GM21390 (cell line): ENCODE measurements around the gene TAS2R30.

ENCODE experiments used
- ATAC-seq: cut with Tn5 transposase; IDR thresholded peaks from one replicate; pipeline ENCODE4 v1.9.1; 2021; ENCODE audit not compliant: unreplicated experiment

The TAS2R30 gene

GRCh38 chr12:11134305-11134704, at the start of gene TAS2R30:
Gene TAS2R30 (minus strand): TSS chr12:11134644. CDS start chr12:11134244, 400 bp downstream.
- no peak for ATAC-seq

GRCh38 chr12:11183011-11183410, 48.6 kb upstream of the TAS2R30 start:
- ATAC-seq = no peak

- ATAC-seq = no peak
These were observed 48.1 kb upstream of the TAS2R30 start for GRCh38 chr12:11182529-11182928.

- no peak for ATAC-seq
These were observed 43.8 kb upstream of the TAS2R30 start for GRCh38 chr12:11178250-11178649.

- no peak for ATAC-seq
These were observed 39.6 kb upstream of the TAS2R30 start for GRCh38 chr12:11174022-11174421.

GRCh38 chr12:11171969-11172675, 37.7 kb upstream of the TAS2R30 start:
- no peak for ATAC-seq

- peak; percentile 97 for ATAC-seq
These were observed 36.9 kb upstream of the TAS2R30 start, which contains the start of gene SMIM10L1 for GRCh38 chr12:11171145-11171968. Gene SMIM10L1 (plus strand): TSS chr12:11171194. CDS start chr12:11171357, 163 bp downstream.

- no peak for ATAC-seq
These were observed 36.3 kb upstream of the TAS2R30 start for GRCh38 chr12:11170810-11171144.

- ATAC-seq = no peak
These were observed 31.9 kb upstream of the TAS2R30 start for GRCh38 chr12:11166300-11166699.

- no peak for ATAC-seq
These were observed 29.9 kb upstream of the TAS2R30 start for GRCh38 chr12:11164384-11164783.

- ATAC-seq = no peak
These were observed 28.1 kb upstream of the TAS2R30 start for GRCh38 chr12:11162502-11162901.

- no peak for ATAC-seq
These were observed 24.5 kb upstream of the TAS2R30 start for GRCh38 chr12:11158885-11159444.

GRCh38 chr12:11154400-11154925, 20.0 kb upstream of the TAS2R30 start:
- ATAC-seq = no peak

GRCh38 chr12:11152725-11153124, 18.3 kb upstream of the TAS2R30 start:
- no peak for ATAC-seq

GRCh38 chr12:11150832-11151231, 16.4 kb upstream of the TAS2R30 start:
- peak; percentile 71 for ATAC-seq

- ATAC-seq = no peak
These were observed 13.0 kb upstream of the TAS2R30 start for GRCh38 chr12:11147420-11147819.

GRCh38 chr12:11144297-11144696, 9.9 kb upstream of the TAS2R30 start:
- ATAC-seq = no peak

- ATAC-seq = no peak
These were observed 8.9 kb upstream of the TAS2R30 start for GRCh38 chr12:11143352-11143751.

GRCh38 chr12:11136075-11136474, 1.6 kb upstream of the TAS2R30 start:
- ATAC-seq = peak; percentile 45

GRCh38 chr12:11133816-11134215, 628 bp downstream of the TAS2R30 start:
- no peak for ATAC-seq

GRCh38 chr12:11133162-11133561, 1.3 kb downstream of the TAS2R30 start:
- ATAC-seq = no peak

- ATAC-seq = no peak
These were observed 3.4 kb downstream of the TAS2R30 start for GRCh38 chr12:11130999-11131398.
